H9 (cell line): Measurements from ENCODE around the gene STIMATE. TPM values are rescaled to one million over a fixed set of nuclear protein-coding genes. Genes with fewer than 3 reads are reported as not detected.

Experiments used
- DNase-seq: peaks from one replicate; pipeline ENCODE4 v3.0.0-alpha.2; 2017
- H2AFZ ChIP-seq: one replicate; pipeline ENCODE4 v1.6.1; 2013; ENCODE audit warnings: mild to moderate bottlenecking, low read length, control low read depth, moderate library complexity
- H2AK5ac ChIP-seq: 2 replicates; pipeline ENCODE4 v1.6.1; 2013; ENCODE audit warnings: low read length, control low read depth, mixed read lengths; ENCODE audit not compliant: insufficient read length
- H2BK120ac ChIP-seq: one replicate; pipeline ENCODE4 v1.6.1; 2013; ENCODE audit warnings: low read depth, mild to moderate bottlenecking, low read length, control low read depth, inconsistent platforms; ENCODE audit not compliant: poor library complexity, severe bottlenecking
- H2BK12ac ChIP-seq: 2 replicates; pipeline ENCODE4 v1.6.1; 2013; ENCODE audit warnings: low read length, control low read depth, mixed read lengths, low read depth; ENCODE audit not compliant: insufficient read length
- H2BK15ac ChIP-seq: 2 replicates; pipeline ENCODE4 v1.6.1; 2013; ENCODE audit warnings: low read depth, low read length, control low read depth
- H2BK20ac ChIP-seq: one replicate; pipeline ENCODE4 v1.6.1; 2013; ENCODE audit warnings: low read depth, mild to moderate bottlenecking, low read length, control low read depth, inconsistent platforms; ENCODE audit not compliant: poor library complexity, severe bottlenecking
- H2BK5ac ChIP-seq: 2 replicates; pipeline ENCODE4 v1.6.1; 2013; ENCODE audit warnings: low read length, control low read depth, mixed read lengths; ENCODE audit not compliant: insufficient read length
- H3K14ac ChIP-seq: 2 replicates; pipeline ENCODE4 v1.6.1; 2013; ENCODE audit warnings: low read length, control low read depth; ENCODE audit not compliant: insufficient read depth
- H3K18ac ChIP-seq: 2 replicates; pipeline ENCODE4 v1.6.1; 2013; ENCODE audit warnings: low read depth, mild to moderate bottlenecking, mixed read lengths, low read length, control low read depth; ENCODE audit not compliant: insufficient read length
- H3K23ac ChIP-seq: 2 replicates; pipeline ENCODE4 v1.6.1; 2013; ENCODE audit warnings: low read length, control low read depth, mixed read lengths, low read depth; ENCODE audit not compliant: insufficient read length
- H3K23me2 ChIP-seq: 2 replicates; pipeline ENCODE4 v1.6.1; 2013; ENCODE audit warnings: low read depth, mild to moderate bottlenecking, mixed read lengths, low read length, control low read depth; ENCODE audit not compliant: insufficient read length, poor library complexity, severe bottlenecking
- H3K27ac ChIP-seq: 2 replicates; pipeline ENCODE4 v1.5.1; 2013; ENCODE audit warnings: low read length, control low read depth, mixed read lengths, low read depth; ENCODE audit not compliant: insufficient read length
- H3K27me3 ChIP-seq: 2 replicates; pipeline ENCODE4 v1.6.1; 2013; ENCODE audit warnings: low read length, control low read depth, inconsistent platforms; ENCODE audit not compliant: insufficient read depth
- H3K4ac ChIP-seq: 2 replicates; pipeline ENCODE4 v1.6.1; 2013; ENCODE audit warnings: low read depth, mild to moderate bottlenecking, control low read depth, inconsistent platforms, low read length, moderate library complexity
- H3K4me1 ChIP-seq: 2 replicates; pipeline ENCODE4 v1.6.1; 2013; ENCODE audit warnings: low read length, control low read depth, inconsistent platforms; ENCODE audit not compliant: insufficient read depth
- H3K4me2 ChIP-seq: 2 replicates; pipeline ENCODE4 v1.6.1; 2013; ENCODE audit warnings: low read length, control low read depth, mixed read lengths; ENCODE audit not compliant: insufficient read length, insufficient read depth
- H3K56ac ChIP-seq: 2 replicates; pipeline ENCODE4 v1.6.1; 2013; ENCODE audit warnings: low read depth, mild to moderate bottlenecking, mixed read lengths, low read length, control low read depth; ENCODE audit not compliant: insufficient read length
- H3K79me1 ChIP-seq: 2 replicates; pipeline ENCODE4 v1.6.1; 2013; ENCODE audit warnings: low read depth, mild to moderate bottlenecking, moderate library complexity, low read length, control low read depth, inconsistent platforms; ENCODE audit not compliant: insufficient read depth, poor library complexity, severe bottlenecking
- H3K79me2 ChIP-seq: 2 replicates; pipeline ENCODE4 v1.6.1; 2013; ENCODE audit warnings: low read length, control low read depth, inconsistent platforms; ENCODE audit not compliant: insufficient read depth
- H3K9ac ChIP-seq: 2 replicates; pipeline ENCODE4 v1.6.1; 2013; ENCODE audit warnings: low read length, control low read depth, mixed read lengths; ENCODE audit not compliant: insufficient read length; ENCODE audit errors: extremely low read depth
- H3K9me3 ChIP-seq: one replicate; pipeline ENCODE4 v1.6.1; 2013; ENCODE audit warnings: low read depth, low read length, inconsistent platforms; ENCODE audit not compliant: control insufficient read depth
- H3T11ph ChIP-seq: one replicate; pipeline ENCODE4 v1.6.1; 2013; ENCODE audit warnings: mild to moderate bottlenecking, low read length, control low read depth, inconsistent platforms
- H4K20me1 ChIP-seq: one replicate; pipeline ENCODE4 v1.6.1; 2013; ENCODE audit not compliant: control insufficient read depth, insufficient read length, insufficient read depth
- H4K5ac ChIP-seq: 2 replicates; pipeline ENCODE4 v1.6.1; 2013; ENCODE audit warnings: low read depth, mild to moderate bottlenecking, mixed read lengths, low read length, control low read depth; ENCODE audit not compliant: insufficient read length
- H4K8ac ChIP-seq: replicated peaks from 2 replicates; pipeline ENCODE4 v1.6.1; 2013; ENCODE audit warnings: low read length, control low read depth, mixed read lengths, low read depth; ENCODE audit not compliant: insufficient read length
- H4K91ac ChIP-seq: 2 replicates; pipeline ENCODE4 v1.6.1; 2013; ENCODE audit warnings: low read depth, mild to moderate bottlenecking, moderate library complexity, mixed read lengths, low read length, control low read depth; ENCODE audit not compliant: insufficient read length
- H3K27ac Mint-ChIP-seq, 3 experiments: 2 replicates in 2 of 3; 3 replicates in 1 of 3; pipeline ENCODE4 v1.8.0; 2020 to 2021; ENCODE audit warnings: mixed read lengths in 3 of 3, mild to moderate bottlenecking in 1 of 3, moderate library complexity in 1 of 3
- H3K27me3 Mint-ChIP-seq: 2 replicates; pipeline ENCODE4 v1.8.0; 2021; ENCODE audit warnings: low read depth, mild to moderate bottlenecking, moderate library complexity, mixed read lengths
- H3K36me3 Mint-ChIP-seq, 3 experiments: 2 replicates in 2 of 3; 3 replicates in 1 of 3; pipeline ENCODE4 v1.8.0; 2020 to 2021; ENCODE audit warnings: low read depth in 3 of 3, mixed read lengths in 3 of 3; ENCODE audit not compliant: insufficient read depth in 1 of 3
- H3K4me1 Mint-ChIP-seq, 2 experiments: 2 replicates each; pipeline ENCODE4 v1.8.0; 2020; ENCODE audit warnings: mixed read lengths in 2 of 2
- H3K4me3 Mint-ChIP-seq, 2 experiments: 2 replicates in 1 of 2; 3 replicates in 1 of 2; pipeline ENCODE4 v1.8.0; 2020 to 2021; ENCODE audit warnings: mild to moderate bottlenecking in 2 of 2, mixed read lengths in 2 of 2, moderate library complexity in 1 of 2
- H3K9me3 Mint-ChIP-seq, 2 experiments: 2 replicates in 1 of 2; 3 replicates in 1 of 2; pipeline ENCODE4 v1.8.0; 2020; ENCODE audit warnings: mild to moderate bottlenecking in 2 of 2, mixed read lengths in 2 of 2, moderate library complexity in 1 of 2
- WGBS: extraction: QIAGEN DNeasy Blood & Tissue Kit; methylation state at CpG from one replicate; pipeline ENCODE4 v1.1.7; 2013; ENCODE audit warnings: missing lambda C conversion rate, low lambda C conversion rate, mixed read lengths; ENCODE audit not compliant: insufficient read length; ENCODE audit errors: extremely low coverage; 5-methylcytosine and 5-hydroxymethylcytosine counted together
- total RNA-seq: library from RNA; stranded (reverse); gene quantifications from 2 replicates; pipeline ENCODE4 v1.2.1, GENCODE V29; 2021
- TF ChIP-seq, protein P1 (sequence below): fragments of 200-600 bp; sonication (generic); conservative IDR thresholded peaks from 3 replicates; pipeline ENCODE4 v1.8.0; 2021; ENCODE audit warnings: antibody characterized with exemption, mild to moderate bottlenecking

Gene STIMATE
- total RNA-seq, 1 experiment from 2014 or later, result 25.6 TPM

DNA sequence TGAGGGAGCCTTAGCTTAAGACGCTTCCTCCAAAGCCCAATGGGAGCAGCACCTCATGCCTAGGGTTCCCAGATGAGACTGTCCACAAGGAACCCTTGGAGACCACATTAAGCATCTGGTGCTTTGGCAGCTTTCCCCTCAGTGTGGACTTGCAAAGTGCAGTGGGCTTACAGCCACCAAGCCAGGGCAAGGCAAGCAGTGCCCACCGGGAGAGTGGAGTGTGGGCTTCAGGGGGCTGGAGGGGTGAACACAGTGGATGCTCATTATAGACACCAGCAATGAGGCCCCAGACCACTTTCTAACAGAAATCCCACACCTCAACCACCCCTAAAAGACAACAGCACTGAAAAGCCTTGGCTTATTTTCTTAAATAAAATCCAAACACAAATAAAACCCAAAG is 53.5 kb downstream of the STIMATE start:
- no peak overlapping the region for H3K14ac ChIP-seq
- Mint-ChIP-seq H3K36me3 (peaks cover 17 to 25% (median 19%) of the 10 kb centered on the region in 3 experiments), H3K9me3 (no peaks in the 10 kb centered on the region; a peak in 1 of 5 replicates), H3K27ac (no peak overlapping the region), H3K4me3 (no peak overlapping the region), H3K27me3 (no peaks in the 10 kb centered on the region), H3K4me1 (peaks cover 8 to 18% of the 10 kb centered on the region in 2 experiments)
- H3K23ac ChIP-seq, result no peak overlapping the region
- no peak overlapping the region for H2BK5ac ChIP-seq
- no peak overlapping the region for H3K4ac ChIP-seq
- H3K56ac ChIP-seq, result no peak overlapping the region
- H3K9ac ChIP-seq, result no peak overlapping the region
- TF ChIP-seq, protein P1, sequence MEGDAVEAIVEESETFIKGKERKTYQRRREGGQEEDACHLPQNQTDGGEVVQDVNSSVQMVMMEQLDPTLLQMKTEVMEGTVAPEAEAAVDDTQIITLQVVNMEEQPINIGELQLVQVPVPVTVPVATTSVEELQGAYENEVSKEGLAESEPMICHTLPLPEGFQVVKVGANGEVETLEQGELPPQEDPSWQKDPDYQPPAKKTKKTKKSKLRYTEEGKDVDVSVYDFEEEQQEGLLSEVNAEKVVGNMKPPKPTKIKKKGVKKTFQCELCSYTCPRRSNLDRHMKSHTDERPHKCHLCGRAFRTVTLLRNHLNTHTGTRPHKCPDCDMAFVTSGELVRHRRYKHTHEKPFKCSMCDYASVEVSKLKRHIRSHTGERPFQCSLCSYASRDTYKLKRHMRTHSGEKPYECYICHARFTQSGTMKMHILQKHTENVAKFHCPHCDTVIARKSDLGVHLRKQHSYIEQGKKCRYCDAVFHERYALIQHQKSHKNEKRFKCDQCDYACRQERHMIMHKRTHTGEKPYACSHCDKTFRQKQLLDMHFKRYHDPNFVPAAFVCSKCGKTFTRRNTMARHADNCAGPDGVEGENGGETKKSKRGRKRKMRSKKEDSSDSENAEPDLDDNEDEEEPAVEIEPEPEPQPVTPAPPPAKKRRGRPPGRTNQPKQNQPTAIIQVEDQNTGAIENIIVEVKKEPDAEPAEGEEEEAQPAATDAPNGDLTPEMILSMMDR, result no peak
- H2AFZ ChIP-seq, result no peak overlapping the region
- H2AK5ac ChIP-seq, result no peak overlapping the region
- no peaks in the 10 kb centered on the region for H3K79me2 ChIP-seq
- H3K27ac ChIP-seq, result no peak overlapping the region
- H4K20me1 ChIP-seq, result no peaks in the 10 kb centered on the region
- H3K27me3 ChIP-seq, result no peaks in the 10 kb centered on the region
- no peaks in the 10 kb centered on the region for H3K79me1 ChIP-seq
- H4K91ac ChIP-seq, result no peak overlapping the region
- H2BK15ac ChIP-seq, result no peak overlapping the region
- H3K4me2 ChIP-seq, result no peak overlapping the region
- no peaks in the 10 kb centered on the region for H3K4me1 ChIP-seq
- H4K8ac ChIP-seq, result no peak overlapping the region
- H2BK20ac ChIP-seq, result no peak overlapping the region
- no peak overlapping the region for H3K18ac ChIP-seq
- H2BK120ac ChIP-seq, result no peak overlapping the region
- DNase-seq, result no peak
- H2BK12ac ChIP-seq, result no peak overlapping the region
- no peak overlapping the region for H4K5ac ChIP-seq
- H3K9me3 ChIP-seq, result no peaks in the 10 kb centered on the region
- WGBS, result no CpG with 5 or more reads among the region's 2 CpGs
- H3K23me2 ChIP-seq, result no peaks in the 10 kb centered on the region
- no peak overlapping the region for H3T11ph ChIP-seq
